BLaER1 (cell line): ENCODE data around the gene SPOUT1.
"Not testable (repeated sequence)": the region's sequence is repeated elsewhere in the genome, so short reads cannot be mapped to it uniquely, and the experiment has no call there.

Experiments used
- H3K27ac ChIP-seq: shearing (Covaris generic); formaldehyde crosslinking; 2 replicates; pipeline ENCODE4 v1.8.1; 2022
- H3K27me3 ChIP-seq: shearing (Covaris generic); formaldehyde crosslinking; 2 replicates; pipeline ENCODE4 v1.8.1; 2022
- H3K36me3 ChIP-seq: shearing (Covaris generic); formaldehyde crosslinking; 2 replicates; pipeline ENCODE4 v1.8.1; 2022
- H3K4me1 ChIP-seq: shearing (Covaris generic); formaldehyde crosslinking; 2 replicates; pipeline ENCODE4 v1.8.1; 2022
- H3K4me2 ChIP-seq: shearing (Covaris generic); formaldehyde crosslinking; 2 replicates; pipeline ENCODE4 v1.8.1; 2022
- H3K4me3 ChIP-seq: shearing (Covaris generic); formaldehyde crosslinking; 2 replicates; pipeline ENCODE4 v1.8.1; 2022
- H3K9ac ChIP-seq: shearing (Covaris generic); formaldehyde crosslinking; 2 replicates; pipeline ENCODE4 v1.8.1; 2022
- H3K9me3 ChIP-seq: shearing (Covaris generic); formaldehyde crosslinking; 2 replicates; pipeline ENCODE4 v1.8.1; 2022
- H4K20me1 ChIP-seq: shearing (Covaris generic); formaldehyde crosslinking; 2 replicates; pipeline ENCODE4 v1.8.1; 2022
- Cebpa-rat ChIP-seq: shearing (Covaris generic); IDR thresholded peaks from 2 replicates; pipeline ENCODE4 v1.8.1; 2022

SPOUT1 gene

DNA sequence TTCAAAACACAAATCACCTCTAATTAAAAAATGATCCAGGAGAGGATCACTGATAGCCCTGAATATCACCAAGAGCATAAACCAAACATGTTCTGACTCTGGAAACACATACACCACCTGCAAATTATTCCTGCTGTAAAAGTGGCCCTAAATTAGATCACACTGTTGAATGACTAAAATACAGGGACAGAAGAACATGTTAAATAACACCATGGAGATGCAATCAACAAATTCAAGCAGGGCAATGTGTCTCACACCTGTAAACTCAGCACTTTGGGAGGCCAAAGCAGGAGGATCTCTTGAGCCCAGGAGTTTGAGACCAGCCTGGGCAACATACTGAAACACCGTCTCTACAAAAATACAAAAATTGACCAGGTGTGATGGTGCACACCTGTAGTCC lies 18.2 kb upstream of the SPOUT1 start:
- peaks cover 14% of the 10 kb centered on the region for H3K36me3 ChIP-seq
- no peak overlapping the region for H3K9ac ChIP-seq
- no peak overlapping the region for H3K27ac ChIP-seq
- H3K4me3 ChIP-seq, result no peak overlapping the region
- H3K4me2 ChIP-seq, result no peak overlapping the region
- TF ChIP-seq Cebpa-rat, result no peak
- peaks cover 30% of the 10 kb centered on the region for H3K4me1 ChIP-seq
- peaks cover 23% of the 10 kb centered on the region for H4K20me1 ChIP-seq
- H3K27me3 ChIP-seq, result no peaks in the 10 kb centered on the region
- H3K9me3 ChIP-seq, result peaks cover 16% of the 10 kb centered on the region

DNA sequence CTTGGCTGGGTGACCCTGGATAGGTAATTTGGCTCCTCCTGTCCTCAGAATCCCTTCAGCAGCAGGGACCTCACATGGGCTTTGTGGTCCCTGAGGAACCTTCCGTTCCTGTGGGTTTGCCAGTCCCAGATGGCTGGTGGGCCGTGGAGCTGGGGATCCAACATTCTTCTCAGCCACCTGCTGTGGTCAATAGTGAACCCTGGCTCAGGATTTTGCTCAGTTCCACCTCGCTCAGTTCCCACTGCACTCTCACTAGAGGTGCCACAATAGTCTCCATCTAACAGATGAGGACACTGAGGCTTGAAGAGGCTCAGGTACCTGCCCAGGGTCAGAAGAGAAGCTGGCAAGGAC lies 17.1 kb upstream of the SPOUT1 start:
- TF ChIP-seq Cebpa-rat, result no peak
- H4K20me1 ChIP-seq, result peaks cover 23% of the 10 kb centered on the region
- H3K4me3 ChIP-seq, result no peak overlapping the region
- H3K4me2 ChIP-seq, result peak overlapping the region; percentile 73
- no peak overlapping the region for H3K9ac ChIP-seq
- H3K4me1 ChIP-seq, result peaks cover 33% of the 10 kb centered on the region
- H3K36me3 ChIP-seq, result peaks cover 25% of the 10 kb centered on the region
- peak overlapping the region; percentile 58 for H3K27ac ChIP-seq
- peaks cover 16% of the 10 kb centered on the region for H3K9me3 ChIP-seq
- H3K27me3 ChIP-seq, result no peaks in the 10 kb centered on the region

DNA sequence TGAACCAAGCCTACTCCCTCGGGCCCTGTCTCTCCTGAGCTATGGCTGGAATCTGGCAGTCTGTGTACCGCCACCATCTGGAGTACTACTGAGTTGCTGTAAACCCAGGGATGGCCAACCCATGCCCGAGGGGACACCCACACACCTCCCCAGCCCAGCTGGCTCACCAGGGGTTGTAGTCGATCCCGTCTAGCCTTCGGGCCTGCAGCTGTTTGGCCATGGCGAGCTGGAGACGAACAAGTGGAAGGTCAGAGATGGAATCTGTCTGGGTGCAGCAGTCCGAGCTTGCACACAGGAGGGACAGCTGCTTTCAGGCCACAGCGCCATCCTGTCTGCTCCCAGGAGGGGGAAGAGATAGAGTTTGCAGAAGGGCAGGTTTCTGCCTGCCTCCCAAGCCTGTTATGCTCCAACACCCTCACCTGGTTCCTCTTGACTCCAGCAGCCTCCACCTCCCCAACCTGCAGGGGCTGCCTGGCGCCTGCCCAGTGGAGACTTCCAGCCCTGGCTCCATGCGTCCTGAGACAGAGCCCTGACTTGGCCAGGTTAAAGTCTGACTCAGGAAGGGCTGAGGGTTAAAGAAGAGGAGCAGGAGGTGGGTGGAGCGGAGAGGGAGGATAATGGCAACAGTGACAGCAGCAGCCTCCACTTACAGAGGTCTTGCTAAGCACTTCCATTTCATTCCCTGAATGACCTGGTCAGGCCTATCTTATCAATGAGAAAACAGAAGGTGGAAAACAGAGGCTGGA lies 15.8 kb upstream of the SPOUT1 start:
- H3K9ac ChIP-seq, result no peak overlapping the region

DNA sequence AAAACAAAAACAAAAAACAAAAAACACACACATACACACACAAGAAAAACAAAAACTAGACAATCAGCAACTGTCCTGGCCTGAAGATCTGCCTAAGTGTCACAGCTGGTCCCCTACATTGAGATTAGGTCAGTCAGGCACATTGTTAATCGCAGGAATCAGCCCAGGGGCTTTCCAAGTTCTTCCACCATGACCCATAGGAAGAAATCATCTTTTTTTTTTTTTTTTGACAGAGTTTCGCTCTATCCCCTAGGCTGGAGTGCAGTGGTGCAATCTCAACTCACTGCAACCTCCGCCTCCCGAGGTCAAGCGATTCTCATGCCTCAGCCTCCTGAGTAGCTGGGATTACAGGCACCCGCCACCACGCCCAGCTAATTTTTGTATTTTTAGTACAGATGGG lies 13.6 kb upstream of the SPOUT1 start:
- not testable (repeated sequence) for H3K4me3 ChIP-seq, H3K27me3 ChIP-seq, H3K4me2 ChIP-seq, H3K9me3 ChIP-seq, H3K9ac ChIP-seq, H3K27ac ChIP-seq
- Histone ChIP-seq H3K36me3 (peaks cover 52% of the 10 kb centered on the region), H3K4me1 (peaks cover 36% of the 10 kb centered on the region), H4K20me1 (peaks cover 23% of the 10 kb centered on the region)

More for the DNA sequence above, 15.8 kb upstream of the SPOUT1 start:
- Histone ChIP-seq H4K20me1 (peaks cover 23% of the 10 kb centered on the region), H3K9me3 (peaks cover 6% of the 10 kb centered on the region; the same call in 1 of the 2 replicates), H3K27me3 (no peaks in the 10 kb centered on the region), H3K4me2 (peak overlapping the region; percentile 73), H3K4me3 (no peak overlapping the region), H3K36me3 (peaks cover 30% of the 10 kb centered on the region), H3K27ac (peak overlapping the region; percentile 58), H3K4me1 (peaks cover 36% of the 10 kb centered on the region)
- TF ChIP-seq Cebpa-rat, result no peak

- H3K9ac ChIP-seq, result no peak overlapping the region
- H3K4me3 ChIP-seq, result no peak overlapping the region
- H3K36me3 ChIP-seq, result peaks cover 62% of the 10 kb centered on the region
- H3K9me3 ChIP-seq, result no peaks in the 10 kb centered on the region
- no peak for TF ChIP-seq Cebpa-rat
- peaks cover 29% of the 10 kb centered on the region for H3K4me1 ChIP-seq
- H3K27ac ChIP-seq, result no peak overlapping the region
- H4K20me1 ChIP-seq, result peaks cover 16% of the 10 kb centered on the region
- H3K27me3 ChIP-seq, result no peaks in the 10 kb centered on the region
- no peak overlapping the region for H3K4me2 ChIP-seq
These were observed 12.3 kb upstream of the SPOUT1 start for GRCh38 chr9:128841694-128842492.

GRCh38 chr9:128840524-128840923 lies 10.9 kb upstream of the SPOUT1 start:
- Histone ChIP-seq H4K20me1 (peaks cover 5% of the 10 kb centered on the region), H3K4me2 (no peak overlapping the region), H3K4me1 (peaks cover 15% of the 10 kb centered on the region), H3K9me3 (no peaks in the 10 kb centered on the region), H3K9ac (no peak overlapping the region), H3K27ac (no peak overlapping the region), H3K36me3 (peaks cover 73% of the 10 kb centered on the region), H3K27me3 (no peaks in the 10 kb centered on the region), H3K4me3 (no peak overlapping the region)
- TF ChIP-seq Cebpa-rat, result no peak

GRCh38 chr9:128838338-128838737 lies 8.7 kb upstream of the SPOUT1 start:
- H3K9me3 ChIP-seq, result no peaks in the 10 kb centered on the region
- H3K9ac ChIP-seq, result no peak overlapping the region
- no peak for TF ChIP-seq Cebpa-rat
- H3K4me2 ChIP-seq, result no peak overlapping the region
- no peak overlapping the region for H3K4me3 ChIP-seq
- H4K20me1 ChIP-seq, result no peaks in the 10 kb centered on the region
- peaks cover 6% of the 10 kb centered on the region; the same call in 1 of the 2 replicates for H3K4me1 ChIP-seq
- no peak overlapping the region for H3K27ac ChIP-seq
- H3K36me3 ChIP-seq, result peaks cover 86% of the 10 kb centered on the region
- no peaks in the 10 kb centered on the region for H3K27me3 ChIP-seq

- H3K27me3 ChIP-seq, result no peaks in the 10 kb centered on the region
- peaks cover 80% of the 10 kb centered on the region for H3K36me3 ChIP-seq
- no peak overlapping the region for H3K4me3 ChIP-seq
- H3K9ac ChIP-seq, result no peak overlapping the region
- H3K4me2 ChIP-seq, result no peak overlapping the region
- no peaks in the 10 kb centered on the region for H4K20me1 ChIP-seq
- H3K4me1 ChIP-seq, result peaks cover 3% of the 10 kb centered on the region; the same call in 1 of the 2 replicates
- no peaks in the 10 kb centered on the region for H3K9me3 ChIP-seq
- TF ChIP-seq Cebpa-rat, result no peak
- no peak overlapping the region for H3K27ac ChIP-seq
These were observed 7.0 kb upstream of the SPOUT1 start for GRCh38 chr9:128836509-128837145.

DNA sequence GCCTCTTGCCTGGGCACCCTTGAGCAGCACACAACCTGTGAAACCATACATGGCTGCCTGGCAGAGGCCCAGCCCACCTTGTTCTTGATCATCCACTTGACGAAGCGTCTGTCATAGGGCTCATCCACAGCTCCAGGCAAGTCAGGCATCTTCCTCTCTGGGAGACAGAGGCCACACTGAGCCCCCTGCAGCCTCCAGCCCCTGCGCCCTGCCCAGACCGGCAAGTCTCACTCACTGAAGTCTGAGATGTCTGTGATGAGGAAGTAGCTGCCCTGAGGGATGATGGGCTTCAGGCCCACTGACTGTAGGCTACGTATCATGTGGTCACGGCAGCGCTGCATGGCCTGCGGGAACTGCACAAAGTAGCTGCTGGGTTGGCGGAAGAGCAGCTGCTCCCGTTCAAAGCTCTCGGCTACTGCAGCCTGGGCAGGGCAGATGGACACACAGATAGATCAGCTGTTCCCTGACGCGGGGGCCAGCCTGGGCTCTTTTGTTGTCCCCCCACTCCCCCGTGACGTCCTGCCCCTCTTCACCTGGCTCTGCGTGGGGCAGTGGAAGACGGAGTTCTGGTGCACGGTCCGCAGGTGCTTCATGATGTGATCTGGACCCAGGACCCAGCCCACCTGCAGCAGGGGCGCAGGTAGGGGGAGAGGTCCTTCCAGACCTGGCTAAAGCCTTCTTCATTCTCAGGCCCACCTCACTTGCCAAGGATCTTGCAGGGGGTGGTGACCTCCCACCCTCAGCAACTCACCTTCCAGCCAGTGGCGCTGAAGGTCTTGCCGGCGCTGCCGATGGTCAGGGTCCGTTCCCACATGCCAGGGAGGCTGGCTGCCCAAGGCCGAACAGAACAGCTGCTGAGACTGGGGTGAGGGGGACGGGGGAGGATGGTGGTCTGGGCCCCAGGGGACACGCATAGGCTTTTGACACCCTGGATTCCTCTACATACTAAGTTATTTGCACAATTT lies 5.9 kb upstream of the SPOUT1 start:
- H3K9ac ChIP-seq, result no peak overlapping the region
- H3K4me2 ChIP-seq, result no peak overlapping the region
- TF ChIP-seq Cebpa-rat, result no peak
- H3K4me1 ChIP-seq, result no peaks in the 10 kb centered on the region
- H3K36me3 ChIP-seq, result peaks cover 70% of the 10 kb centered on the region
- no peaks in the 10 kb centered on the region for H4K20me1 ChIP-seq
- H3K27ac ChIP-seq, result no peak overlapping the region
- no peak overlapping the region for H3K4me3 ChIP-seq
- no peaks in the 10 kb centered on the region for H3K9me3 ChIP-seq
- no peaks in the 10 kb centered on the region for H3K27me3 ChIP-seq
